ENCODE data around the gene SHLD1. TPM values are rescaled to one million over a fixed set of nuclear protein-coding genes. Genes with fewer than 3 reads are reported as not detected.

SHLD1 gene
- polyA plus RNA-seq, 1 donor (not counting 4 experiments of a cell fraction or from before 2014, with no cell fraction given), result 3.2 TPM

DNA sequence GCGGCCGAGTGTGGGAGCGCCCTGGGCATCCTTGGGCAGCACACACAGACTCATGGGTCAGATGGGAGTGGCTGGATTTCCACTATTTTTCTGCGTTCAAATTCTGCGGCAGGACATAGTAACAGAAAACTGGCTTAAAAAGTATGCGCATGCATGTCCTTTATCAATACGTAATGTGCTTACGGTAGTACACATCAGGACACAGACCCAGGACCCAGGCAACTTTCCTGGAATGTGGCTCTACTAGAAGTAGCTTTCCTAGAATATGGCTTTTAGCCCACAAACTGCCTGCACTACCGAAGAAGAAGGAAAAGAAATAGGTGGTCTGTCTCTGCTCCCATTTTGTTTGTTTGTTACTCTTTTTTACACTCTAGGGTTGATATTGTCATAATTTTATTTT is 43.4 kb upstream of the SHLD1 start:
- H3K36me3 ChIP-seq (ENCODE audit: control insufficient read depth in 2 of 2, extremely low read depth in 1 of 2, insufficient read depth in 2 of 2, low read length in 2 of 2), result no peaks in the 10 kb centered on the region
- H3K9me1 ChIP-seq (ENCODE audit: control insufficient read depth, extremely low read depth, insufficient read depth, low read length), result no peaks in the 10 kb centered on the region
- H3K27me3 ChIP-seq (ENCODE audit: control insufficient read depth, extremely low read depth, insufficient read depth, low read length), result peaks cover 4% of the 10 kb centered on the region
- dilution Hi-C loops (cut with MboI; ENCODE audit: extremely low pct_ligation_motif_present, low sequenced_read_pairs), result no loop called here
- no peak for TF ChIP-seq EZH2 (IDR thresholded peaks at IDR 0.05; ENCODE audit: low read length)
- TF ChIP-seq, protein P1, sequence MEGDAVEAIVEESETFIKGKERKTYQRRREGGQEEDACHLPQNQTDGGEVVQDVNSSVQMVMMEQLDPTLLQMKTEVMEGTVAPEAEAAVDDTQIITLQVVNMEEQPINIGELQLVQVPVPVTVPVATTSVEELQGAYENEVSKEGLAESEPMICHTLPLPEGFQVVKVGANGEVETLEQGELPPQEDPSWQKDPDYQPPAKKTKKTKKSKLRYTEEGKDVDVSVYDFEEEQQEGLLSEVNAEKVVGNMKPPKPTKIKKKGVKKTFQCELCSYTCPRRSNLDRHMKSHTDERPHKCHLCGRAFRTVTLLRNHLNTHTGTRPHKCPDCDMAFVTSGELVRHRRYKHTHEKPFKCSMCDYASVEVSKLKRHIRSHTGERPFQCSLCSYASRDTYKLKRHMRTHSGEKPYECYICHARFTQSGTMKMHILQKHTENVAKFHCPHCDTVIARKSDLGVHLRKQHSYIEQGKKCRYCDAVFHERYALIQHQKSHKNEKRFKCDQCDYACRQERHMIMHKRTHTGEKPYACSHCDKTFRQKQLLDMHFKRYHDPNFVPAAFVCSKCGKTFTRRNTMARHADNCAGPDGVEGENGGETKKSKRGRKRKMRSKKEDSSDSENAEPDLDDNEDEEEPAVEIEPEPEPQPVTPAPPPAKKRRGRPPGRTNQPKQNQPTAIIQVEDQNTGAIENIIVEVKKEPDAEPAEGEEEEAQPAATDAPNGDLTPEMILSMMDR (optimal IDR thresholded peaks at IDR 0.05 in 1 of 3, IDR thresholded peaks at IDR 0.05 in 1 of 3, conservative IDR thresholded peaks at IDR 0.05 in 1 of 3; ENCODE audit: extremely low read depth in 1 of 3, insufficient read depth in 2 of 3, low read length in 3 of 3), result no peak
- no peak overlapping the region for H3K27ac ChIP-seq (ENCODE audit: control insufficient read depth, insufficient read depth, low read length)
- no peaks in the 10 kb centered on the region for H3K9me3 ChIP-seq (ENCODE audit: control insufficient read depth, low read depth, low read length)
- H3K4me3 ChIP-seq (ENCODE audit: control insufficient read depth in 2 of 3, extremely low read depth in 1 of 3, insufficient read depth in 2 of 3, low read depth in 1 of 3, low read length in 3 of 3), result no peak overlapping the region
- no peaks in the 10 kb centered on the region for H3K79me2 ChIP-seq (ENCODE audit: control insufficient read depth, insufficient read depth, low read length)
- no peaks in the 10 kb centered on the region for H3K4me1 ChIP-seq (ENCODE audit: control insufficient read depth, extremely low read depth, insufficient read depth, low read length)
- H3K4me2 ChIP-seq (ENCODE audit: control insufficient read depth, extremely low read depth, insufficient read depth, low read depth, low read length), result no peak overlapping the region
- H3K9ac ChIP-seq (ENCODE audit: control insufficient read depth, extremely low read depth, insufficient read depth, low read length), result no peak overlapping the region
- H2AFZ ChIP-seq (ENCODE audit: control insufficient read depth, low read length), result no peak overlapping the region
- no peak for FAIRE-seq
- no peak for DNase-seq (ENCODE audit: low read depth, low spot score)
- no peaks in the 10 kb centered on the region for H4K20me1 ChIP-seq (ENCODE audit: control insufficient read depth, extremely low read depth, insufficient read depth, low read length)

DNA sequence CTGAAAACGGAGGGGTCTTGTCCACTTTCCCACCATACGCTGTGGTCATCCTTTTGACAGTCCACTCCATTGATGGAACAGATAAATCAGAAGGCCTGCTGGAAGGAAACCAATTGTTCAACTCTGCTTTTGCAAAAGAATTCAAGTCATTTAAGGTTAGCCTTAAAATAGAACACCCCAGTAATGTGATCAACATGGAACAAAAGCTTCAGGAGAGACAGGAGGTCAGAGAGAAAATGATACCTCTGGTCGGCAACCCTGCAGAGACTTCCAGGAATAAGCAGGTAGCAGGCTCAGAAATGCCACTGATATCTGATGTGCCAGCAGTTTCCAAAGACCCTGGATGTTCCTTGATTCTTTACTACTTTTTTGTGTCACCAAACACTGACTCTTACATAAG is 39.6 kb upstream of the SHLD1 start:
- Histone ChIP-seq H3K4me2 (ENCODE audit: control insufficient read depth, extremely low read depth, insufficient read depth, low read depth, low read length) (no peak overlapping the region), H3K9me1 (ENCODE audit: control insufficient read depth, extremely low read depth, insufficient read depth, low read length) (no peaks in the 10 kb centered on the region), H2AFZ (ENCODE audit: control insufficient read depth, low read length) (no peak overlapping the region), H3K79me2 (ENCODE audit: control insufficient read depth, insufficient read depth, low read length) (no peaks in the 10 kb centered on the region), H3K27me3 (ENCODE audit: control insufficient read depth, extremely low read depth, insufficient read depth, low read length) (peaks cover 4% of the 10 kb centered on the region), H3K9me3 (ENCODE audit: control insufficient read depth, low read depth, low read length) (no peaks in the 10 kb centered on the region), H3K36me3 (ENCODE audit: control insufficient read depth in 2 of 2, extremely low read depth in 1 of 2, insufficient read depth in 2 of 2, low read length in 2 of 2) (no peaks in the 10 kb centered on the region), H3K4me3 (ENCODE audit: control insufficient read depth in 2 of 3, extremely low read depth in 1 of 3, insufficient read depth in 2 of 3, low read depth in 1 of 3, low read length in 3 of 3) (no peak overlapping the region), H3K9ac (ENCODE audit: control insufficient read depth, extremely low read depth, insufficient read depth, low read length) (no peak overlapping the region), H3K27ac (ENCODE audit: control insufficient read depth, insufficient read depth, low read length) (no peak overlapping the region), H3K4me1 (ENCODE audit: control insufficient read depth, extremely low read depth, insufficient read depth, low read length) (peaks cover 6% of the 10 kb centered on the region), H4K20me1 (ENCODE audit: control insufficient read depth, extremely low read depth, insufficient read depth, low read length) (no peaks in the 10 kb centered on the region)
- no peak for FAIRE-seq
- dilution Hi-C loops (cut with MboI; ENCODE audit: extremely low pct_ligation_motif_present, low sequenced_read_pairs), result no loop called here
- TF ChIP-seq EZH2 (IDR thresholded peaks at IDR 0.05; ENCODE audit: low read length), result no peak
- TF ChIP-seq, protein P1 (optimal IDR thresholded peaks at IDR 0.05 in 1 of 3, IDR thresholded peaks at IDR 0.05 in 1 of 3, conservative IDR thresholded peaks at IDR 0.05 in 1 of 3; ENCODE audit: extremely low read depth in 1 of 3, insufficient read depth in 2 of 3, low read length in 3 of 3), result no peak
- DNase-seq (ENCODE audit: low read depth, low spot score), result no peak

All from keratinocyte (primary cell).